Measurements from ENCODE around the gene DOCK2.

DOCK2 gene

DNA sequence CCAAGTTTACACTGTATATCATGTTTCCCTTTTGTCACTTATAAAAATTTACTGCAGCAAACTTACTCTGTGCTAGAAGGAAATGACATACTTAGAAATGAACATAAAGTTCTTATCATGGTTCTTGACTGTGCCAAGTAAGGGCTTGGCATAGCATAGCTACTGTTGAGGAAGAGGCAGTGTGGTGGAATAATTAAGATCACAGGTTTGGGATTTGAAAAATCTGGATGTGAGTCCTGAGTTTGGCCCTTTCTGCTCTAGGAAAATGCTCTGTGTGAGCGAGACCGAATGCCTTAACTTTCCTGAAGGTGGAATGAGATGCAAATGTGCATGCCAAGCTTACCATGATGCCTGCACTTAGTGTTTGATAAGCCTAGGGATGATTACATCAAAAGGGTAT is 243.7 kb downstream of the DOCK2 start:
- no peak for TF ChIP-seq POLR2AphosphoS5 (IDR thresholded peaks at IDR 0.05; ENCODE audit: low read depth, low read length)
- TF ChIP-seq, protein P1, sequence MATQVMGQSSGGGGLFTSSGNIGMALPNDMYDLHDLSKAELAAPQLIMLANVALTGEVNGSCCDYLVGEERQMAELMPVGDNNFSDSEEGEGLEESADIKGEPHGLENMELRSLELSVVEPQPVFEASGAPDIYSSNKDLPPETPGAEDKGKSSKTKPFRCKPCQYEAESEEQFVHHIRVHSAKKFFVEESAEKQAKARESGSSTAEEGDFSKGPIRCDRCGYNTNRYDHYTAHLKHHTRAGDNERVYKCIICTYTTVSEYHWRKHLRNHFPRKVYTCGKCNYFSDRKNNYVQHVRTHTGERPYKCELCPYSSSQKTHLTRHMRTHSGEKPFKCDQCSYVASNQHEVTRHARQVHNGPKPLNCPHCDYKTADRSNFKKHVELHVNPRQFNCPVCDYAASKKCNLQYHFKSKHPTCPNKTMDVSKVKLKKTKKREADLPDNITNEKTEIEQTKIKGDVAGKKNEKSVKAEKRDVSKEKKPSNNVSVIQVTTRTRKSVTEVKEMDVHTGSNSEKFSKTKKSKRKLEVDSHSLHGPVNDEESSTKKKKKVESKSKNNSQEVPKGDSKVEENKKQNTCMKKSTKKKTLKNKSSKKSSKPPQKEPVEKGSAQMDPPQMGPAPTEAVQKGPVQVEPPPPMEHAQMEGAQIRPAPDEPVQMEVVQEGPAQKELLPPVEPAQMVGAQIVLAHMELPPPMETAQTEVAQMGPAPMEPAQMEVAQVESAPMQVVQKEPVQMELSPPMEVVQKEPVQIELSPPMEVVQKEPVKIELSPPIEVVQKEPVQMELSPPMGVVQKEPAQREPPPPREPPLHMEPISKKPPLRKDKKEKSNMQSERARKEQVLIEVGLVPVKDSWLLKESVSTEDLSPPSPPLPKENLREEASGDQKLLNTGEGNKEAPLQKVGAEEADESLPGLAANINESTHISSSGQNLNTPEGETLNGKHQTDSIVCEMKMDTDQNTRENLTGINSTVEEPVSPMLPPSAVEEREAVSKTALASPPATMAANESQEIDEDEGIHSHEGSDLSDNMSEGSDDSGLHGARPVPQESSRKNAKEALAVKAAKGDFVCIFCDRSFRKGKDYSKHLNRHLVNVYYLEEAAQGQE (IDR thresholded peaks at IDR 0.05; ENCODE audit: insufficient read depth in 1 of 2, low read depth in 2 of 2, low read length in 2 of 2), result no peak
- no peak for TF ChIP-seq SIN3A (IDR thresholded peaks at IDR 0.05; ENCODE audit: borderline replicate concordance, insufficient read depth, low read length)
- no peak for TF ChIP-seq FOXP2 (optimal IDR thresholded peaks at IDR 0.05; ENCODE audit: borderline replicate concordance, extremely low read depth, extremely low read length, insufficient read depth)
- TF ChIP-seq TAF1 (IDR thresholded peaks at IDR 0.05; ENCODE audit: borderline replicate concordance, insufficient read depth, low read length), result no peak

DNA sequence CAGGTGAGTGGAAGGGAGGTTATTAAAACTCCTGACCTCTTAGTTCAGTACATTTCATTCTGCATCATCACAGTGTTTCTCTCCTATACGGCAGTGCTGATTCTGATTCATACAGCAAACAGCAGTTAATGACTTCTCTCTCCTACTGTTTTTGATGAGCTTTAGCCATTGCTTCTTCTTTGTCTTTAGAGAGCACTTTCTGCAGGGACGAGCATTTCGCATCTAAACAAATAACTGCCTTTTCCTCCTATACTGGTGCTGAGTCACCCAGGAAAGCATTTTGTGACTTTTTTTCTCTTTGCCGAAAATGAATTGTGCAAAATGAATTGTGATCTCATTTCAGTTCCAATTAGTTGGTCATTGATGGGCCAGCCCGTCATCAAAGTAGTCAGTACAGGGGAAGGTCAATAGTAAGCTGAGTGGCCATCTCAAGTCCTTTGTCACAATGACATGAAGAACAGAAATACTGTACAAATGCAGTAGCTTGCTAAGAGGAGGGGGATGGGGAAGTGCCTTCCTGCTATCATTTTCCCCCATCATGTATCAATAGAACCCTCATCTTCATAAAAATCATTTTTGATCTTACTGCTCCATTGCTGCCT is 244.7 kb downstream of the DOCK2 start:
- TF ChIP-seq TAF1 (IDR thresholded peaks at IDR 0.05; ENCODE audit: borderline replicate concordance, insufficient read depth, low read length) (no peak), POLR2AphosphoS5 (IDR thresholded peaks at IDR 0.05; ENCODE audit: low read depth, low read length) (no peak), SIN3A (IDR thresholded peaks at IDR 0.05; ENCODE audit: borderline replicate concordance, insufficient read depth, low read length) (no peak)
- TF ChIP-seq, protein P1 (IDR thresholded peaks at IDR 0.05; ENCODE audit: insufficient read depth in 1 of 2, low read depth in 2 of 2, low read length in 2 of 2), result no peak

DNA sequence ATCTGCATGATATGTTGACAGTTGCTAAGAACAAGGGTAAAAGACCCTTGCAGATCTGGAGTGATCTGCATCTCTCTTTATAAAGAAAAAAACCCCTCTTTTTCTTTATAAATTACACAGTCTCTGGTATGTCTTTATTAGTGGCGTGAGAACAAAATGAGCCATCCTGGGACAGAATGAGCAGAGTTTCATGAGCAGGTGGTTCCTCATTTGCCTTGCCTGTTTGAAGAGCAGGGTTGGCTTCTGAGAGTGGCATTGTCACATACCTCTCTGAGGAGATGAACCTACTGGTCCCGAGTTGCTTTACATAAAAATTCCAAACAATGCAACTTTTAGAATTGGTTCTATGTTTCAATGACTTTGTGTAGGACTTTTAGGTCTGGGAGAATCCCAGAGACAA is 249.0 kb downstream of the DOCK2 start:
- no peak for TF ChIP-seq SIN3A (IDR thresholded peaks at IDR 0.05; ENCODE audit: borderline replicate concordance, insufficient read depth, low read length)
- no peak for TF ChIP-seq FOXP2 (optimal IDR thresholded peaks at IDR 0.05; ENCODE audit: borderline replicate concordance, extremely low read depth, extremely low read length, insufficient read depth)
- TF ChIP-seq, protein P1 (IDR thresholded peaks at IDR 0.05; ENCODE audit: insufficient read depth in 1 of 2, low read depth in 2 of 2, low read length in 2 of 2), result no peak
- TF ChIP-seq POLR2AphosphoS5 (IDR thresholded peaks at IDR 0.05; ENCODE audit: low read depth, low read length), result no peak
- TF ChIP-seq TAF1 (IDR thresholded peaks at IDR 0.05; ENCODE audit: borderline replicate concordance, insufficient read depth, low read length), result no peak

DNA sequence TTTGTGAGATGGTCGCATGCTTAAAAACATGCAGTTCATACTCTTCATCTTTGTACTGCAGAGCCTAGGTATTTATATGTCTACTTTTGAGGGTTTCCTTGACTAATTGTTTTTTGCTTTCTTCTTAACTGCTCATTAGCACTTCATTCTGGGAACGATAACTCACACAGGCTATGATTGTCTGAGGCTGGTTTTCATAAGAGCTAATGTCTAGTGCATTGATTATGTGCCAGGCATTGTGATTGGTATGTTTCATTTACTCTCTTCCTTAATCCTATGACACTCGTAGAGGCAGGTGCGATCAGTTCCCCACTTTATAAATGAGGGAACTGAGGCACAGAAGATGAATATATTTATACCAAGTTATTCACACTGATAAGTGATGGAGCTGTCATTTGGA is 249.6 kb downstream of the DOCK2 start:
- TF ChIP-seq SIN3A (IDR thresholded peaks at IDR 0.05; ENCODE audit: borderline replicate concordance, insufficient read depth, low read length) (no peak), TAF1 (IDR thresholded peaks at IDR 0.05; ENCODE audit: borderline replicate concordance, insufficient read depth, low read length) (no peak), FOXP2 (optimal IDR thresholded peaks at IDR 0.05; ENCODE audit: borderline replicate concordance, extremely low read depth, extremely low read length, insufficient read depth) (no peak), POLR2AphosphoS5 (IDR thresholded peaks at IDR 0.05; ENCODE audit: low read depth, low read length) (no peak)
- TF ChIP-seq, protein P1 (IDR thresholded peaks at IDR 0.05; ENCODE audit: insufficient read depth in 1 of 2, low read depth in 2 of 2, low read length in 2 of 2), result no peak

DNA sequence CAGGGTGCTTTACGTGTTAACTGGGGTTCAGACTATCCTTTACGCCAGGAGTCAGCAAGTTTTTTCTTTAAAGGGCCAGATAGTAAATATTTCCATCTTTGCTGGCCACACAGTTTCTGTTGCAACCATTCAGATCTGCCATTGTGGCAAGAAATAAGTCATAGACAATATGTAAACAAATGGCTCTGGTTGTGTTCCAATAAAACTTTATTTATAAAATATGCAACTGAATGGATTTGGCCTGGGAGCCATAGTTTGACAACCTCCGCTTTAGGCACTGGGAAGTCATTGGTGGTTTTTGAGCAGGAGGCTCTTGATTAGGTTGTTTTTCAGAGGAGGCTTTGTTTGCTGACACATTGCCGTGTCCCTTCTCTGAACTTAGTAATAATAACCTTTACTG is 252.5 kb downstream of the DOCK2 start:
- TF ChIP-seq, protein P1 (IDR thresholded peaks at IDR 0.05; ENCODE audit: insufficient read depth in 1 of 2, low read depth in 2 of 2, low read length in 2 of 2), result no peak
- TF ChIP-seq FOXP2 (optimal IDR thresholded peaks at IDR 0.05; ENCODE audit: borderline replicate concordance, extremely low read depth, extremely low read length, insufficient read depth) (no peak), SIN3A (IDR thresholded peaks at IDR 0.05; ENCODE audit: borderline replicate concordance, insufficient read depth, low read length) (no peak), POLR2AphosphoS5 (IDR thresholded peaks at IDR 0.05; ENCODE audit: low read depth, low read length) (no peak), TAF1 (IDR thresholded peaks at IDR 0.05; ENCODE audit: borderline replicate concordance, insufficient read depth, low read length) (no peak)
